HG03108 (cell line): ENCODE results near the gene ARID1B.
A peak's percentile ranks its signal among the peaks of the same experiment; 100 is the strongest.

Source experiments
- ATAC-seq: cut with Tn5 transposase; IDR thresholded peaks from one replicate; pipeline ENCODE4 v1.9.1; 2021; ENCODE audit warnings: moderate library complexity; ENCODE audit not compliant: unreplicated experiment

The ARID1B gene

GRCh38 chr6:157066781-157067491, 289.8 kb downstream of the ARID1B start:
- no peak for ATAC-seq

- no peak for ATAC-seq
These were observed 290.3 kb downstream of the ARID1B start for GRCh38 chr6:157067507-157067906.

GRCh38 chr6:157068691-157069324, 291.6 kb downstream of the ARID1B start:
- ATAC-seq: peak; percentile 97

GRCh38 chr6:157069585-157069984, 292.4 kb downstream of the ARID1B start:
- ATAC-seq: no peak

- ATAC-seq: no peak
These were observed 293.4 kb downstream of the ARID1B start for GRCh38 chr6:157070403-157071107.

GRCh38 chr6:157072128-157072527, 294.9 kb downstream of the ARID1B start:
- ATAC-seq: no peak

- ATAC-seq: no peak
These were observed 296.4 kb downstream of the ARID1B start for GRCh38 chr6:157073596-157073995.

GRCh38 chr6:157074969-157075368, 297.8 kb downstream of the ARID1B start:
- no peak for ATAC-seq

- ATAC-seq: peak; percentile 78
These were observed 298.6 kb downstream of the ARID1B start for GRCh38 chr6:157075549-157076450.

- ATAC-seq: no peak
These were observed 299.3 kb downstream of the ARID1B start for GRCh38 chr6:157076451-157076822.

GRCh38 chr6:157077251-157077650, 300.1 kb downstream of the ARID1B start:
- ATAC-seq: no peak

GRCh38 chr6:157078326-157078725, 301.1 kb downstream of the ARID1B start:
- no peak for ATAC-seq

GRCh38 chr6:157079277-157079676, 302.1 kb downstream of the ARID1B start:
- no peak for ATAC-seq

GRCh38 chr6:157079771-157080170, 302.6 kb downstream of the ARID1B start:
- no peak for ATAC-seq

GRCh38 chr6:157080986-157081391, 303.8 kb downstream of the ARID1B start:
- ATAC-seq: no peak

- no peak for ATAC-seq
These were observed 306.2 kb downstream of the ARID1B start for GRCh38 chr6:157083343-157083742.

GRCh38 chr6:157086632-157087031, 309.5 kb downstream of the ARID1B start:
- no peak for ATAC-seq

- ATAC-seq: no peak
These were observed 310.8 kb downstream of the ARID1B start for GRCh38 chr6:157087974-157088373.

- ATAC-seq: no peak
These were observed 311.7 kb downstream of the ARID1B start for GRCh38 chr6:157088841-157089240.

- no peak for ATAC-seq
These were observed 312.1 kb downstream of the ARID1B start for GRCh38 chr6:157089258-157089657.

- no peak for ATAC-seq
These were observed 312.7 kb downstream of the ARID1B start for GRCh38 chr6:157089851-157090250.
